HEK293 (cell line): ENCODE results near the gene RBM19.

Source experiments
- CTCF ChIA-PET: fragments of 350-600 bp; formaldehyde crosslinking; extraction: SDS; loops from one replicate; lab custom pipeline; 2021; ENCODE audit warnings: antibody characterized with exemption; lab: Yijun Ruan, JAX
- POLR2A ChIA-PET: fragments of 300-600 bp; formaldehyde crosslinking; extraction: SDS; loops from one replicate; lab custom pipeline; 2020; ENCODE audit warnings: antibody characterized with exemption, inconsistent platforms; lab: Yijun Ruan, JAX
- H3K27ac ChIP-seq: fragments of 200-500 bp; sonication (Bioruptor generic); 2 replicates; pipeline ENCODE4 v1.5.1; 2014; ENCODE audit warnings: low read depth, low read length, control low read depth, inconsistent platforms; ENCODE audit errors: extremely low read depth
- H3K36me3 ChIP-seq, 2 experiments: fragments of 200-500 bp in 1 of 2; sonication (Bioruptor generic) in 1 of 2; 1 replicate in 1 of 2; 2 replicates in 1 of 2; pipeline ENCODE4 v1.5.1; 2014 to 2017; ENCODE audit warnings: inconsistent platforms in 2 of 2, low read length in 2 of 2; ENCODE audit not compliant: control insufficient read depth in 2 of 2, insufficient read depth in 1 of 2
- H3K4me1 ChIP-seq: fragments of 200-500 bp; sonication (Bioruptor generic); 2 replicates; pipeline ENCODE4 v1.5.1; 2014; ENCODE audit warnings: mild to moderate bottlenecking, low read length, inconsistent platforms; ENCODE audit not compliant: control insufficient read depth, insufficient read depth
- H3K4me3 ChIP-seq: 2 replicates; pipeline ENCODE4 v1.5.1; 2011; ENCODE audit warnings: low read depth, mild to moderate bottlenecking, control low read depth, low read length, moderate library complexity
- H3K9me3 ChIP-seq: fragments of 200-500 bp; sonication (Bioruptor generic); 2 replicates; pipeline ENCODE4 v1.5.1; 2014; ENCODE audit warnings: low read depth, low read length, inconsistent platforms; ENCODE audit not compliant: control insufficient read depth, insufficient read depth
- EGR2 ChIP-seq: fragments of 450-650 bp; formaldehyde crosslinking; IDR thresholded peaks from 2 replicates; pipeline ENCODE4 v1.5.1; 2016; ENCODE audit warnings: low read depth, missing biosample characterization, missing genetic modification characterization
- ELK4 ChIP-seq: IDR thresholded peaks from 2 replicates; pipeline ENCODE4 v1.6.1; 2011; ENCODE audit warnings: mild to moderate bottlenecking, low read depth, low read length, borderline replicate concordance
- GLIS1 ChIP-seq: fragments of 450-650 bp; formaldehyde crosslinking; IDR thresholded peaks from 2 replicates; pipeline ENCODE4 v1.5.1; 2016; ENCODE audit warnings: missing biosample characterization, missing genetic modification characterization
- GLIS2 ChIP-seq: fragments of 450-650 bp; formaldehyde crosslinking; IDR thresholded peaks from 2 replicates; pipeline ENCODE4 v1.5.1; 2016; ENCODE audit warnings: missing biosample characterization, missing genetic modification characterization
- PATZ1 ChIP-seq: fragments of 450-650 bp; formaldehyde crosslinking; IDR thresholded peaks from 2 replicates; pipeline ENCODE4 v1.5.1; 2016; ENCODE audit warnings: missing biosample characterization, missing genetic modification characterization
- PRDM10 ChIP-seq: fragments of 450-650 bp; formaldehyde crosslinking; IDR thresholded peaks from 2 replicates; pipeline ENCODE4 v1.5.1; 2016; ENCODE audit warnings: missing biosample characterization, missing genetic modification characterization
- PRDM6 ChIP-seq: fragments of 450-650 bp; formaldehyde crosslinking; IDR thresholded peaks from 2 replicates; pipeline ENCODE4 v1.5.1; 2017; ENCODE audit warnings: missing biosample characterization, missing genetic modification characterization
- ZNF133 ChIP-seq: fragments of 450-650 bp; formaldehyde crosslinking; IDR thresholded peaks from 2 replicates; pipeline ENCODE4 v1.5.1; 2016; ENCODE audit warnings: missing biosample characterization, missing genetic modification characterization
- ZNF155 ChIP-seq: fragments of 450-650 bp; formaldehyde crosslinking; IDR thresholded peaks from 2 replicates; pipeline ENCODE4 v1.5.1; 2016; ENCODE audit warnings: missing biosample characterization, missing genetic modification characterization
- ZNF433 ChIP-seq: fragments of 450-650 bp; formaldehyde crosslinking; IDR thresholded peaks from 2 replicates; pipeline ENCODE4 v1.5.1; 2016; ENCODE audit warnings: missing biosample characterization, missing genetic modification characterization, low read depth
- ZNF48 ChIP-seq: fragments of 450-650 bp; formaldehyde crosslinking; IDR thresholded peaks from 2 replicates; pipeline ENCODE4 v1.5.1; 2016; ENCODE audit warnings: missing biosample characterization, missing genetic modification characterization
- ZNF530 ChIP-seq: fragments of 450-650 bp; formaldehyde crosslinking; IDR thresholded peaks from 2 replicates; pipeline ENCODE4 v1.5.1; 2016; ENCODE audit warnings: low read depth, missing biosample characterization, missing genetic modification characterization
- ZNF600 ChIP-seq: fragments of 450-650 bp; formaldehyde crosslinking; IDR thresholded peaks from 2 replicates; pipeline ENCODE4 v1.5.1; 2016; ENCODE audit warnings: missing biosample characterization, missing genetic modification characterization
- ZNF664 ChIP-seq: fragments of 450-650 bp; formaldehyde crosslinking; IDR thresholded peaks from 2 replicates; pipeline ENCODE4 v1.5.1; 2016; ENCODE audit warnings: missing biosample characterization, missing genetic modification characterization
- ZNF677 ChIP-seq: fragments of 450-650 bp; IDR thresholded peaks from 2 replicates; pipeline ENCODE4 v1.5.0; 2018; ENCODE audit warnings: missing biosample characterization, mild to moderate bottlenecking, missing genetic modification characterization, moderate library complexity
- ZNF768 ChIP-seq: fragments of 450-650 bp; formaldehyde crosslinking; IDR thresholded peaks from 2 replicates; pipeline ENCODE4 v1.5.1; 2018; ENCODE audit warnings: missing biosample characterization, mild to moderate bottlenecking, missing genetic modification characterization
- TF ChIP-seq, protein P1 (sequence below): fragments of 450-650 bp; formaldehyde crosslinking; IDR thresholded peaks from 2 replicates; pipeline ENCODE4 v1.5.1; 2016; ENCODE audit warnings: missing biosample characterization, missing genetic modification characterization

The RBM19 gene

GRCh38 chr12:113769305-113769704 lies 196.8 kb downstream of the RBM19 start (continued):
- TF ChIP-seq PRDM6 = no peak
- no peak for TF ChIP-seq ZNF530
- no peak for TF ChIP-seq ZNF677 (tag by site-specific recombination)
- TF ChIP-seq ELK4 = no peak
- TF ChIP-seq ZNF433 (tag by site-specific recombination) = no peak
- no peak for TF ChIP-seq EGR2
- no peak for TF ChIP-seq ZNF600 (tag by site-specific recombination)
- no peak for TF ChIP-seq PATZ1 (tag by site-specific recombination)

- ChIA-PET POLR2A (no interaction called here), CTCF (no interaction called here)
- Histone ChIP-seq H3K4me3 (no peak overlapping the region), H3K9me3 (no peaks in the 10 kb centered on the region), H3K36me3 (no peaks in the 10 kb centered on the region)
- TF ChIP-seq ZNF768 (tag by site-specific recombination) (0 out of 2 replicates have a peak, but pooled peaks have one; percentile 12), ZNF48 (tag by site-specific recombination) (no peak), ZNF664 (tag by site-specific recombination) (peak; percentile 52)
- TF ChIP-seq, all 188 proteins: peak for 2
- H3K27ac ChIP-seq = no peak overlapping the region
- no peaks in the 10 kb centered on the region for H3K4me1 ChIP-seq
Measured at GRCh38 chr12:113768850-113769249, 197.3 kb downstream of the RBM19 start.

DNA sequence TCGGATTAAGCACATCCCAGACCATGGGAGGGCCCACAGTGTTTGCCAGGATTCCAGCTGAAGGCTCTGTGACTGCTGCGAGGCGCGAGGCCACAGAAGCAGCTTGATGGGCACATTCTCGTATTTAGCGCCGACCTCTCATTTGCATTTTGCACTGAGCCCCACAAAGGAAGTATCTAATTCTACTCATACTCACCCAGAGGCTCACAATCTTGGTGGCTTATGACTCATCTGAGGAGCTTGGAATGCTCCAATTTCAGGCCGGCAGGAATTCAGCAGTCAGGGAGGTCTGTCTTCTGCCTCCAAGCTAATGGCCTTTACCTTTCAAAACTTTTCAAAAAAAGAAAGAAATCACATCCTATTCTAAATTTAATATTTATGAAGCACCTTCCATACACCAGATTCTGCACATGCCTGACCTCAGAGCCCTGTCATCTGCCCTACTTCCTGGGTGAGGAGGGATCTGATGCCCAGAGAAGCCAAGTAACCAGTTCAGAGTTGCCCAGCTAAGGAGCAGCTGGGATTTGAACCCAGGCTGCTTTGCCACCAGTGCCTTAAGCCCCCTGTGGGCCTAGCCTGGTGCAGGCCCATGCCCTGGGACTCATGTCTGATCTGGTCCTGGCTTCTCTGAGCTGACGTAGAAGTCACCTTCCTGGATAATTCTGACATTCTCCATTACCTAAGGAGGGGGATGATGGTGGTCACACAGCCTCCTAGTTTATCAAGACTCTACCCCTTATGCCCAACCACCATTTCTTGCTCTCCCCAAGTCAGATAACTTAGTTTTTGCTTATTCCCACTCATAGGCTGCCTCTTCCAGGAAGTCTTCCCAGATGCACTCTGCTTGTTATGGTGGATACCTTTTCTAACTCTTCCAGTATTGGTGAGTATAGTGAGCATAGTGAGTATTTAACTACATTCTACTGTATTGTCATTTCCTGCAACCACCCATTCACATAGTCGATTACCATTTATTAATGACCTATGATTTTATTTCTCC lies 198.9 kb downstream of the RBM19 start:
- CTCF ChIA-PET = interaction anchor here (0.6 to 1.0 kb wide), 6 partner anchors 52 to 305 kb away, joined by 3 to 4 read pairs (median 3); no protein-coding TSS in a partner anchor
- POLR2A ChIA-PET = no interaction called here
- H3K4me3 ChIP-seq = no peak overlapping the region
- H3K4me1 ChIP-seq = no peaks in the 10 kb centered on the region
- no peaks in the 10 kb centered on the region for H3K36me3 ChIP-seq
- no peak overlapping the region for H3K27ac ChIP-seq
- no peaks in the 10 kb centered on the region for H3K9me3 ChIP-seq
- TF ChIP-seq ZNF133 (tag by site-specific recombination) (no peak), GLIS1 (tag by site-specific recombination) (peak; percentile 33; the same call in 1 of the 2 replicates), PRDM10 (peak; percentile 35), GLIS2 (0 out of 2 replicates have a peak, but pooled peaks have one; percentile 12), ZNF155 (tag by site-specific recombination) (no peak)
- TF ChIP-seq, protein P1, sequence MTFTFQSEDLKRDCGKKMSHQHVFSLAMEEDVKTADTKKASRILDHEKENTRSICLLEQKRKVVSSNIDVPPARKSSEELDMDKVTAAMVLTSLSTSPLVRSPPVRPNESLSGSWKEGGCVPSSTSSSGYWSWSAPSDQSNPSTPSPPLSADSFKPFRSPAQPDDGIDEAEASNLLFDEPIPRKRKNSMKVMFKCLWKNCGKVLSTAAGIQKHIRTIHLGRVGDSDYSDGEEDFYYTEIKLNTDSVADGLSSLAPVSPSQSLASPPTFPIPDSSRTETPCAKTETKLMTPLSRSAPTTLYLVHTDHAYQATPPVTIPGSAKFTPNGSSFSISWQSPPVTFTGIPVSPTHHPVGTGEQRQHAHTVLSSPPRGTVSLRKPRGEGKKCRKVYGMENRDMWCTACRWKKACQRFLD (tag by site-specific recombination) = no peak
